GM12892 (cell line): ENCODE measurements around the gene SENP1.

Experiments
- POLR2A ChIP-seq: IDR thresholded peaks from 2 replicates; pipeline ENCODE4 v1.6.1; 2011; ENCODE audit warnings: low read depth, low read length, control low read depth
- POLR2AphosphoS5 ChIP-seq: IDR thresholded peaks from 2 replicates; pipeline ENCODE4 v1.6.1; 2011; ENCODE audit warnings: low read depth, low read length, control low read depth

- TF ChIP-seq POLR2AphosphoS5 (no peak), POLR2A (no peak)
Measured at GRCh38 chr12:48070731-48071130, 35.1 kb downstream of the SENP1 start.
